ENCODE results near the gene NDRG3.
"Not testable (repeated sequence)": the region's sequence is repeated elsewhere in the genome, so short reads cannot be mapped to it uniquely, and the experiment has no call there.

NDRG3 gene

GRCh38 chr20:36642136-36642535 lies 103.8 kb downstream of the NDRG3 start:
- no peak for DNase-seq

- no peak for DNase-seq
These were observed 104.4 kb downstream of the NDRG3 start for GRCh38 chr20:36641506-36641843.

GRCh38 chr20:36638876-36639400 lies 107.0 kb downstream of the NDRG3 start:
- not testable (repeated sequence) for DNase-seq

- no peak for DNase-seq
These were observed 111.5 kb downstream of the NDRG3 start for GRCh38 chr20:36634342-36634741.

GRCh38 chr20:36633285-36633772 lies 112.6 kb downstream of the NDRG3 start:
- no peak for DNase-seq

- DNase-seq: no peak
These were observed 113.2 kb downstream of the NDRG3 start for GRCh38 chr20:36632487-36633284.

- DNase-seq: no peak
These were observed 113.8 kb downstream of the NDRG3 start for GRCh38 chr20:36632147-36632486.

- no peak for DNase-seq
These were observed 114.2 kb downstream of the NDRG3 start for GRCh38 chr20:36631646-36632045.

- peak in 3 of 5 experiments; percentile 24 to 84 (median 40) for DNase-seq
These were observed 115.9 kb downstream of the NDRG3 start for GRCh38 chr20:36629719-36630681.

- peak in 2 of 5 experiments; percentile 22 to 66 for DNase-seq
These were observed 117.8 kb downstream of the NDRG3 start for GRCh38 chr20:36628076-36628475.

GRCh38 chr20:36624944-36625324 lies 121.0 kb downstream of the NDRG3 start:
- no peak for DNase-seq

GRCh38 chr20:36624068-36624943 lies 121.6 kb downstream of the NDRG3 start:
- DNase-seq: no peak

- no peak for DNase-seq
These were observed 122.4 kb downstream of the NDRG3 start for GRCh38 chr20:36623444-36623843.

- no peak for DNase-seq
These were observed 125.0 kb downstream of the NDRG3 start for GRCh38 chr20:36620917-36621316.

- DNase-seq: no peak
These were observed 130.9 kb downstream of the NDRG3 start for GRCh38 chr20:36614781-36615557.

GRCh38 chr20:36613974-36614373 lies 131.9 kb downstream of the NDRG3 start:
- no peak for DNase-seq

- no peak for DNase-seq
These were observed 134.3 kb downstream of the NDRG3 start for GRCh38 chr20:36611625-36612024.

- DNase-seq: not testable (repeated sequence)
These were observed 137.5 kb downstream of the NDRG3 start for GRCh38 chr20:36608388-36608728.

- no peak for DNase-seq
These were observed 138.1 kb downstream of the NDRG3 start for GRCh38 chr20:36607586-36608387.

- peak in 1 of 5 experiments; percentile 40 for DNase-seq
These were observed 139.5 kb downstream of the NDRG3 start for GRCh38 chr20:36606158-36607066.

All from T-helper 2 cell (primary cell).